Smooth muscle cell of the pulmonary artery (primary cell): ENCODE measurements around the gene GPC1. TPM values are rescaled to one million over a fixed set of nuclear protein-coding genes. Genes with fewer than 3 reads are reported as not detected.

Experiments used
- total RNA-seq: library from RNA; depleted of rRNA; stranded (reverse); fragments of >200 nt; gene quantifications from 2 replicates; pipeline ENCODE4 v1.2.3, GENCODE V29; 2014

Gene GPC1, protein sequence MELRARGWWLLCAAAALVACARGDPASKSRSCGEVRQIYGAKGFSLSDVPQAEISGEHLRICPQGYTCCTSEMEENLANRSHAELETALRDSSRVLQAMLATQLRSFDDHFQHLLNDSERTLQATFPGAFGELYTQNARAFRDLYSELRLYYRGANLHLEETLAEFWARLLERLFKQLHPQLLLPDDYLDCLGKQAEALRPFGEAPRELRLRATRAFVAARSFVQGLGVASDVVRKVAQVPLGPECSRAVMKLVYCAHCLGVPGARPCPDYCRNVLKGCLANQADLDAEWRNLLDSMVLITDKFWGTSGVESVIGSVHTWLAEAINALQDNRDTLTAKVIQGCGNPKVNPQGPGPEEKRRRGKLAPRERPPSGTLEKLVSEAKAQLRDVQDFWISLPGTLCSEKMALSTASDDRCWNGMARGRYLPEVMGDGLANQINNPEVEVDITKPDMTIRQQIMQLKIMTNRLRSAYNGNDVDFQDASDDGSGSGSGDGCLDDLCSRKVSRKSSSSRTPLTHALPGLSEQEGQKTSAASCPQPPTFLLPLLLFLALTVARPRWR
- 150 and 191 TPM in 2 replicates for total RNA-seq

DNA sequence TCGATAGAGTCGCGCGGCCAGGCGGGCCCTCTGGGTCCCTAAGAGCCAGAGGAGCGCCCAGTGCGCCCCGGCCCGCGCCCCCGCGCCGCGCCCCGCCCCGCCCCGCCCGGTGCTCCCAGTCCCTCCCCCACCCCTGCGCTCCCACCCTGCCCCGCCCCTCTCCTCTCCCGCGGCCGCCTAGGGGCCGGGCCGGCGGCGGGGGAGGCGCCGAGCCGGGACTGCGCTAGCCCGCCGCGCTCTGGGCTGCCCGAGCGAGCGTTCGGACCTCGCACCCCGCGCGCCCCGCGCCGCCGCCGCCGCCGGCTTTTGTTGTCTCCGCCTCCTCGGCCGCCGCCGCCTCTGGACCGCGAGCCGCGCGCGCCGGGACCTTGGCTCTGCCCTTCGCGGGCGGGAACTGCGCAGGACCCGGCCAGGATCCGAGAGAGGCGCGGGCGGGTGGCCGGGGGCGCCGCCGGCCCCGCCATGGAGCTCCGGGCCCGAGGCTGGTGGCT, at the start of gene GPC1:
Gene GPC1, plus strand, starts transcription at position 207 of the 491 bp plus-strand sequence. Its CDS starts 256 bp downstream, at position 463.

Other genes starting within 250 kb of the GPC1 start
- 5.7 and 9.5 TPM in 2 replicates for gene ANKMY1, start 122.3 kb downstream of the GPC1 start, total RNA-seq
- gene DUSP28, start 124.7 kb downstream of the GPC1 start, total RNA-seq, result 2.4 TPM in 2 replicates
- 33.4 and 43.7 TPM in 2 replicates for gene RNPEPL1, start 132.8 kb downstream of the GPC1 start, total RNA-seq
- 20.8 and 33.1 TPM in 2 replicates for gene CAPN10, start 151.1 kb downstream of the GPC1 start, total RNA-seq
- 0.85 and 2.0 TPM in 2 replicates for gene GPR35, start 189.8 kb downstream of the GPC1 start, total RNA-seq
- not detected in 2 replicates for gene AQP12B, start 247.2 kb downstream of the GPC1 start, total RNA-seq